ENCODE data around the gene C2orf80.
"Not testable (repeated sequence)": the region's sequence is repeated elsewhere in the genome, so short reads cannot be mapped to it uniquely, and the experiment has no call there.

The C2orf80 gene

DNA sequence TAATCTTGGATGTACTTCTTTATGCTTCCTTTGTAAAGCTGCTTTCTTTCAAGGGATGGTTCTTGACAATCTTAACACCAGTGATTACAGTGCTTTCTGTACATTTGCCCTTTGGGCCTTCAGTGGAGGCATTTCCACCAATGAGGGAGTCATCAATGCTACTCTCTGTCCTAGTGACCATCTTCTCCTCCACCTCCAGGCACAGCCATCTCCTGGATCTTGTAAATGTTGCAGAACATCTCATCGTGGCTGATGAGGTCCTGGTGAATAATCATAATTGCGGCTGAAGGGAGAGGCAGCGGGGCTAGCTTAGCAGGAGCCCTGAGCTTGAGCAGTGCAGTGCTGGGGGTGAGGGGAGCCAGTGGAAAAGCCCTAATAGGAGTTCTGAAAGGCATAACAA is 32.5 kb upstream of the C2orf80 start:
- Histone ChIP-seq H3K4me3 (ENCODE audit: low read depth, low read length, poor library complexity, severe bottlenecking) (no peak overlapping the region), H2AFZ (ENCODE audit: low read length) (no peak overlapping the region), H3K27me3 (ENCODE audit: insufficient read depth, low read length) (no peaks in the 10 kb centered on the region), H3K79me2 (ENCODE audit: insufficient read depth, low read length) (no peaks in the 10 kb centered on the region), H4K20me1 (ENCODE audit: insufficient read depth, low read length) (no peaks in the 10 kb centered on the region), H3K27ac (ENCODE audit: low read depth, low read length, poor library complexity, severe bottlenecking) (no peak overlapping the region), H3K4me1 (ENCODE audit: insufficient read depth, low read length, severe bottlenecking) (no peaks in the 10 kb centered on the region), H3K4me2 (ENCODE audit: low read length) (no peak overlapping the region), H3K9me3 (ENCODE audit: low read length) (no peaks in the 10 kb centered on the region), H3K9me2 (ENCODE audit: low read depth, low read length) (no peaks in the 10 kb centered on the region), H3K9ac (ENCODE audit: low read length) (no peak overlapping the region), H3F3A (ENCODE audit: insufficient read depth, low read length) (no peaks in the 10 kb centered on the region), H3K36me3 (ENCODE audit: insufficient read depth, low read length) (no peaks in the 10 kb centered on the region)
- TF ChIP-seq, protein P1, sequence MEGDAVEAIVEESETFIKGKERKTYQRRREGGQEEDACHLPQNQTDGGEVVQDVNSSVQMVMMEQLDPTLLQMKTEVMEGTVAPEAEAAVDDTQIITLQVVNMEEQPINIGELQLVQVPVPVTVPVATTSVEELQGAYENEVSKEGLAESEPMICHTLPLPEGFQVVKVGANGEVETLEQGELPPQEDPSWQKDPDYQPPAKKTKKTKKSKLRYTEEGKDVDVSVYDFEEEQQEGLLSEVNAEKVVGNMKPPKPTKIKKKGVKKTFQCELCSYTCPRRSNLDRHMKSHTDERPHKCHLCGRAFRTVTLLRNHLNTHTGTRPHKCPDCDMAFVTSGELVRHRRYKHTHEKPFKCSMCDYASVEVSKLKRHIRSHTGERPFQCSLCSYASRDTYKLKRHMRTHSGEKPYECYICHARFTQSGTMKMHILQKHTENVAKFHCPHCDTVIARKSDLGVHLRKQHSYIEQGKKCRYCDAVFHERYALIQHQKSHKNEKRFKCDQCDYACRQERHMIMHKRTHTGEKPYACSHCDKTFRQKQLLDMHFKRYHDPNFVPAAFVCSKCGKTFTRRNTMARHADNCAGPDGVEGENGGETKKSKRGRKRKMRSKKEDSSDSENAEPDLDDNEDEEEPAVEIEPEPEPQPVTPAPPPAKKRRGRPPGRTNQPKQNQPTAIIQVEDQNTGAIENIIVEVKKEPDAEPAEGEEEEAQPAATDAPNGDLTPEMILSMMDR (IDR thresholded peaks at IDR 0.05; ENCODE audit: low read length) = no peak
- no peak for TF ChIP-seq EZH2 (IDR thresholded peaks at IDR 0.05; ENCODE audit: borderline replicate concordance, low read length)

DNA sequence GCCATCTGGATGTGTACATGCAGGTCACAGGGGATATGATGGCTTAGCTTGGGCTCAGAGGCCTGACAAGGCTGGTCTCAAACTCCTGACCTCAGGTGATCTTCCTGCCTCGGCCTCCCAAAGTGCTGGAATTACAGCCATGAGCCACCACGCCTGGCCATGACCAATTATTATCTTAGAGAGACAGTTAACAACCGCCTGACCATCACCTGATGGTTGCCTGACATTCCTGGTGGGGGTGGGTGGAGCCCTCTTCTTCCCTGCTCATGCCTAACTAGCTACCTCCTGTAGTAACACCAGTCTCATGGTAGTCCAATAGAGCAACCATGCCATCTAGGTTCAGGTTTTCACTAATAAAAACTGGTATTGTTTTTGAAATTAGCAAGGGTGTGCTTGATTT is 32.0 kb upstream of the C2orf80 start:
- not testable (repeated sequence) for H3K4me1 ChIP-seq (ENCODE audit: insufficient read depth, low read length, severe bottlenecking); H3K4me2 ChIP-seq (ENCODE audit: low read length); H3K9ac ChIP-seq (ENCODE audit: low read length); H3K79me2 ChIP-seq (ENCODE audit: insufficient read depth, low read length); H3K4me3 ChIP-seq (ENCODE audit: low read depth, low read length, poor library complexity, severe bottlenecking); H3K9me3 ChIP-seq (ENCODE audit: low read length); H3K36me3 ChIP-seq (ENCODE audit: insufficient read depth, low read length); H2AFZ ChIP-seq (ENCODE audit: low read length); H3K27me3 ChIP-seq (ENCODE audit: insufficient read depth, low read length); H3K27ac ChIP-seq (ENCODE audit: low read depth, low read length, poor library complexity, severe bottlenecking); H4K20me1 ChIP-seq (ENCODE audit: insufficient read depth, low read length); H3K9me2 ChIP-seq (ENCODE audit: low read depth, low read length); H3F3A ChIP-seq (ENCODE audit: insufficient read depth, low read length)

DNA sequence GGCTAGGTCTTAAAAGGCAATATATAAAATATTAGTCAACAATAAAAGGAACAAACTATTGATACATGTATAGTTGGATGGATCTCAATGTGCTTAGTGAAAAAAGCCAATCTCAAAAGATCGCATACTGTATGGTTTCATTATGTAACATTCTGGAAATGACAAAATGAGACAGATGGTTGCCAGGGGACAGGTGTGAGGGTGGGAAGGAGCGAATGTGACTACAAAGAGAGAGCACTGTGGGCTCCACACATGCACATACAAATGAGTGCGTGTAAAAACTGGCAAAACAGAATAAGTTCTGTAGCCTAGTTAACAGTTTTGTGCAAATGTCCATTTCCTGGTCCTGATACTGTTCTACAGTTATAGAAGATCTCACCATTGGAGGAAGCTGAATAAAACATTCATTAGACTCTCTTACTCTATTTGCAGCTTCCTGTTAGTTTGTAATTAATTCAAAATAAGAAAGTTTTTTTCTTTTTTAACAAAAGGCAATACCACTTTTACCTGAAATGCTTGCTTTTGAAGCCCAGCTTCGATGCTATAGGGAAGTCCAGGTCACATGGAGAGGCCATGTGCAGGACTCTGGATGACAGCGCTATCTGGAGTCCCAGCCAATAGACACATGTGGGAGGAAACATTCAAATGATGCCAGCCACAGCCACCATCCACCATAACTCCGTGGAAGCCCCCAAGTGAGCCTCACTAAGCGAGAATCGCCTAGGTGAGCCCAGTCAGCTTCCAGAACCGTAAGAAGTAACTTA is 21.0 kb upstream of the C2orf80 start:
- H3K4me3 ChIP-seq (ENCODE audit: low read depth, low read length, poor library complexity, severe bottlenecking) = no peak overlapping the region
- no peak overlapping the region for H3K9ac ChIP-seq (ENCODE audit: low read length)
- no peaks in the 10 kb centered on the region for H3K36me3 ChIP-seq (ENCODE audit: insufficient read depth, low read length)
- no peaks in the 10 kb centered on the region for H3K4me1 ChIP-seq (ENCODE audit: insufficient read depth, low read length, severe bottlenecking)
- H2AFZ ChIP-seq (ENCODE audit: low read length) = no peak overlapping the region
- no peaks in the 10 kb centered on the region for H3K27me3 ChIP-seq (ENCODE audit: insufficient read depth, low read length)
- no peaks in the 10 kb centered on the region for H3K79me2 ChIP-seq (ENCODE audit: insufficient read depth, low read length)
- H3K27ac ChIP-seq (ENCODE audit: low read depth, low read length, poor library complexity, severe bottlenecking) = no peak overlapping the region
- H4K20me1 ChIP-seq (ENCODE audit: insufficient read depth, low read length) = no peaks in the 10 kb centered on the region
- TF ChIP-seq EZH2 (IDR thresholded peaks at IDR 0.05; ENCODE audit: borderline replicate concordance, low read length) = no peak
- TF ChIP-seq, protein P1 (IDR thresholded peaks at IDR 0.05; ENCODE audit: low read length) = no peak
- no peak overlapping the region for H3K4me2 ChIP-seq (ENCODE audit: low read length)
- no peaks in the 10 kb centered on the region for H3K9me2 ChIP-seq (ENCODE audit: low read depth, low read length)
- no peaks in the 10 kb centered on the region for H3K9me3 ChIP-seq (ENCODE audit: low read length)
- H3F3A ChIP-seq (ENCODE audit: insufficient read depth, low read length) = no peaks in the 10 kb centered on the region

Measured in OCI-LY1 (cell line).